Fibroblast of peridontal ligament (primary cell): ENCODE measurements around the gene HADHB.

ENCODE experiments used
- DNase-seq: peaks from one replicate; pipeline ENCODE4 v3.0.0-alpha.2; 2010; ENCODE audit errors: extremely low read depth

The HADHB gene

GRCh38 chr2:26244309-26245230 is at the start of gene HADHB, which contains the start of gene HADHA:
HADHB (plus strand) TSS chr2:26244939; CDS start chr2:26254255, 9,316 bp downstream.
HADHA (minus strand) TSS chr2:26244632; CDS start chr2:26244596, 36 bp downstream.
- DNase-seq, result peak; percentile 88

GRCh38 chr2:26195040-26195984 is 49.4 kb upstream of the HADHB start:
- DNase-seq, result peak; percentile 4

GRCh38 chr2:26196683-26197418 is 47.9 kb upstream of the HADHB start:
- DNase-seq, result peak; percentile 19

GRCh38 chr2:26197516-26197915 is 47.2 kb upstream of the HADHB start:
- no peak for DNase-seq

GRCh38 chr2:26202981-26203490 is 41.7 kb upstream of the HADHB start:
- DNase-seq, result no peak

- DNase-seq, result no peak
Observed at GRCh38 chr2:26203906-26204305, 40.8 kb upstream of the HADHB start.

GRCh38 chr2:26212011-26212410 is 32.7 kb upstream of the HADHB start:
- DNase-seq, result no peak

GRCh38 chr2:26214759-26215158 is 30.0 kb upstream of the HADHB start:
- DNase-seq, result no peak

GRCh38 chr2:26215833-26216232 is 28.9 kb upstream of the HADHB start:
- DNase-seq, result no peak

- no peak for DNase-seq
Observed at GRCh38 chr2:26216587-26216986, 28.2 kb upstream of the HADHB start.

GRCh38 chr2:26217720-26218119 is 27.0 kb upstream of the HADHB start:
- no peak for DNase-seq

GRCh38 chr2:26223018-26223417 is 21.7 kb upstream of the HADHB start:
- DNase-seq, result no peak

- no peak for DNase-seq
Observed at GRCh38 chr2:26224095-26224494, 20.6 kb upstream of the HADHB start.

GRCh38 chr2:26229595-26229994 is 15.1 kb upstream of the HADHB start:
- no peak for DNase-seq

GRCh38 chr2:26230806-26231205 is 13.9 kb upstream of the HADHB start:
- no peak for DNase-seq

- no peak for DNase-seq
Observed at GRCh38 chr2:26235089-26235488, 9.7 kb upstream of the HADHB start.

- DNase-seq, result no peak
Observed at GRCh38 chr2:26237868-26238267, 6.9 kb upstream of the HADHB start.

GRCh38 chr2:26238311-26238958 is 6.3 kb upstream of the HADHB start:
- DNase-seq, result peak; percentile 59

- no peak for DNase-seq
Observed at GRCh38 chr2:26241928-26242436, 2.8 kb upstream of the HADHB start.

- peak; percentile 45 for DNase-seq
Observed at GRCh38 chr2:26243470-26244308, 1.1 kb upstream of the HADHB start.
